ENCODE measurements around the gene RIN3. TPM values are rescaled to one million over a fixed set of nuclear protein-coding genes. Genes with fewer than 3 reads are reported as not detected.

RIN3 gene
- total and polyA plus RNA-seq, 4 donors = 5.0 to 15.6 (median 9.0) TPM

DNA sequence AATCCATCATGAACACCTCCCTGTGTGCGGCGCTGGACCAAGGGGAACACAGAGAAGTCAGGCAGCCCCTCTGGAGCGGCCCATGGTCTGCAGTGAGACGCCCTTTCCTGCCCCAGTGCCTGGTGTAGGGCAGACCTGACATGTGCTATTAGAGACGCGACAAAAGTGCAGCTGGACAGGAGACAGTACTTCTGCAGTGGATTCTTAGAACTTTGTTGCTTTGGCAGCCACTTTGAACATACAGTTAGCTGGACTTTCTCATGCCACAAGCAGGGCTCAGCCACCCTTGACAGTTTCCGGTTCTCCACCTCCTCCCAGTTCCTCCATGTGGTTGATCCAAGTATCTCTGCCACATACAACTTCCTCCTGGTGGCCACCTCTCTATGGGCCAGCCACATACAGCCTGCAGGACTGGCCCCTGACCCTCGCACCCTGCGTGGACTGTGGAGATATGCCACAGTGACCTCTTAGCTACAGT, 188.9 kb downstream of the RIN3 start:
- Histone ChIP-seq H3K4me3 (ENCODE audit: low read depth in 1 of 3, low read length in 3 of 3) (no peak overlapping the region), H3K4me1 (ENCODE audit: control insufficient read depth in 4 of 4, insufficient read depth in 4 of 4, low read length in 3 of 4) (peaks cover 0 to 5% (median 0%) of the 10 kb centered on the region in 4 donors), H3K27me3 (ENCODE audit: control insufficient read depth in 4 of 4, insufficient read depth in 4 of 4, low read length in 3 of 4) (no peaks in the 10 kb centered on the region), H3K9me3 (ENCODE audit: control insufficient read depth in 4 of 4, low read length in 3 of 4) (no peaks in the 10 kb centered on the region), H3K27ac (ENCODE audit: low read depth in 1 of 2, low read length in 2 of 2) (no peak overlapping the region), H3K36me3 (ENCODE audit: control insufficient read depth in 4 of 4, insufficient read depth in 3 of 4, low read depth in 1 of 4, low read length in 3 of 4) (peaks cover 0 to 14% (median 8%) of the 10 kb centered on the region in 4 donors), H3K9ac (ENCODE audit: low read depth in 1 of 2, low read length in 2 of 2) (no peak overlapping the region)
- TF ChIP-seq NR2F2 (IDR thresholded peaks at IDR 0.05) (peak; percentile 26), HNF4A (conservative IDR thresholded peaks at IDR 0.05) (peak; percentile 28 to 38)
- TF ChIP-seq, protein P1, sequence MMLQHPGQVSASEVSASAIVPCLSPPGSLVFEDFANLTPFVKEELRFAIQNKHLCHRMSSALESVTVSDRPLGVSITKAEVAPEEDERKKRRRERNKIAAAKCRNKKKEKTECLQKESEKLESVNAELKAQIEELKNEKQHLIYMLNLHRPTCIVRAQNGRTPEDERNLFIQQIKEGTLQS (IDR thresholded peaks at IDR 0.05) = no peak
- no peak for DNase-seq (ENCODE audit: low spot score)
- 72% methylated on average over 9 of the region's 9 CpGs for WGBS

DNA sequence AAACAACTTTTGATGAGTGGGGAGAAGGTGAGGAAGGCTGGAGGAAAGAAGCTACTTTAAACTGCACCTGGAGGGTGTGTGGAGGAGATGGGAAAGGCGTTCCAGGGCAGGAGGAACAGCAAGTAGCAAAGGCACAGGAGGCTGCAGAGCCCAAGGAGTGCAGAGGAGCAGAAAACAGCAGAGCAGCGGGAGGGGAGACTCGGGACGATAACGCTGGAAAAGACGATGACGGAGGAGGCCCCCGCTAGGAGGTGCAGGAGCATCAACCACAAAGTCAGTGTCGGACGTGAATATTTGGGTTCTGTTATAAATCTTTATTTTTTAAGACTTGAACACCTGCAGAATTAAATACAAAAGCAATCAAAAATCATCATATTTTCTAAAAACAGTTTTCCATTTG, 189.9 kb downstream of the RIN3 start:
- H3K36me3 ChIP-seq (ENCODE audit: control insufficient read depth in 4 of 4, insufficient read depth in 3 of 4, low read depth in 1 of 4, low read length in 3 of 4) = peaks cover 0 to 14% (median 8%) of the 10 kb centered on the region in 4 donors
- 96% methylated on average over 10 of the region's 10 CpGs for WGBS
- DNase-seq (ENCODE audit: low spot score) = no peak

More for the DNA sequence above, 189.9 kb downstream of the RIN3 start:
- no peak overlapping the region for H3K27ac ChIP-seq (ENCODE audit: low read depth in 1 of 2, low read length in 2 of 2)
- no peak overlapping the region for H3K9ac ChIP-seq (ENCODE audit: low read depth in 1 of 2, low read length in 2 of 2)
- H3K4me1 ChIP-seq (ENCODE audit: control insufficient read depth in 4 of 4, insufficient read depth in 4 of 4, low read length in 3 of 4) = peaks cover 0 to 5% (median 0%) of the 10 kb centered on the region in 4 donors
- no peaks in the 10 kb centered on the region for H3K9me3 ChIP-seq (ENCODE audit: control insufficient read depth in 4 of 4, low read length in 3 of 4)
- no peaks in the 10 kb centered on the region for H3K27me3 ChIP-seq (ENCODE audit: control insufficient read depth in 4 of 4, insufficient read depth in 4 of 4, low read length in 3 of 4)
- H3K4me3 ChIP-seq (ENCODE audit: low read depth in 1 of 3, low read length in 3 of 3) = no peak overlapping the region
- no peak for TF ChIP-seq HNF4G (IDR thresholded peaks at IDR 0.05)
- TF ChIP-seq, protein P2, sequence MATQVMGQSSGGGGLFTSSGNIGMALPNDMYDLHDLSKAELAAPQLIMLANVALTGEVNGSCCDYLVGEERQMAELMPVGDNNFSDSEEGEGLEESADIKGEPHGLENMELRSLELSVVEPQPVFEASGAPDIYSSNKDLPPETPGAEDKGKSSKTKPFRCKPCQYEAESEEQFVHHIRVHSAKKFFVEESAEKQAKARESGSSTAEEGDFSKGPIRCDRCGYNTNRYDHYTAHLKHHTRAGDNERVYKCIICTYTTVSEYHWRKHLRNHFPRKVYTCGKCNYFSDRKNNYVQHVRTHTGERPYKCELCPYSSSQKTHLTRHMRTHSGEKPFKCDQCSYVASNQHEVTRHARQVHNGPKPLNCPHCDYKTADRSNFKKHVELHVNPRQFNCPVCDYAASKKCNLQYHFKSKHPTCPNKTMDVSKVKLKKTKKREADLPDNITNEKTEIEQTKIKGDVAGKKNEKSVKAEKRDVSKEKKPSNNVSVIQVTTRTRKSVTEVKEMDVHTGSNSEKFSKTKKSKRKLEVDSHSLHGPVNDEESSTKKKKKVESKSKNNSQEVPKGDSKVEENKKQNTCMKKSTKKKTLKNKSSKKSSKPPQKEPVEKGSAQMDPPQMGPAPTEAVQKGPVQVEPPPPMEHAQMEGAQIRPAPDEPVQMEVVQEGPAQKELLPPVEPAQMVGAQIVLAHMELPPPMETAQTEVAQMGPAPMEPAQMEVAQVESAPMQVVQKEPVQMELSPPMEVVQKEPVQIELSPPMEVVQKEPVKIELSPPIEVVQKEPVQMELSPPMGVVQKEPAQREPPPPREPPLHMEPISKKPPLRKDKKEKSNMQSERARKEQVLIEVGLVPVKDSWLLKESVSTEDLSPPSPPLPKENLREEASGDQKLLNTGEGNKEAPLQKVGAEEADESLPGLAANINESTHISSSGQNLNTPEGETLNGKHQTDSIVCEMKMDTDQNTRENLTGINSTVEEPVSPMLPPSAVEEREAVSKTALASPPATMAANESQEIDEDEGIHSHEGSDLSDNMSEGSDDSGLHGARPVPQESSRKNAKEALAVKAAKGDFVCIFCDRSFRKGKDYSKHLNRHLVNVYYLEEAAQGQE (IDR thresholded peaks at IDR 0.05) = no peak
- no peak for TF ChIP-seq TAF1 (conservative IDR thresholded peaks at IDR 0.05)
- TF ChIP-seq, protein P1 (IDR thresholded peaks at IDR 0.05) = no peak
- TF ChIP-seq JUND (IDR thresholded peaks at IDR 0.05) = no peak
- TF ChIP-seq NR2F2 (IDR thresholded peaks at IDR 0.05) = no peak
- no peak for TF ChIP-seq RXRA (IDR thresholded peaks at IDR 0.05)
- TF ChIP-seq FOXA2 (IDR thresholded peaks at IDR 0.05) = no peak
- TF ChIP-seq, protein P3, sequence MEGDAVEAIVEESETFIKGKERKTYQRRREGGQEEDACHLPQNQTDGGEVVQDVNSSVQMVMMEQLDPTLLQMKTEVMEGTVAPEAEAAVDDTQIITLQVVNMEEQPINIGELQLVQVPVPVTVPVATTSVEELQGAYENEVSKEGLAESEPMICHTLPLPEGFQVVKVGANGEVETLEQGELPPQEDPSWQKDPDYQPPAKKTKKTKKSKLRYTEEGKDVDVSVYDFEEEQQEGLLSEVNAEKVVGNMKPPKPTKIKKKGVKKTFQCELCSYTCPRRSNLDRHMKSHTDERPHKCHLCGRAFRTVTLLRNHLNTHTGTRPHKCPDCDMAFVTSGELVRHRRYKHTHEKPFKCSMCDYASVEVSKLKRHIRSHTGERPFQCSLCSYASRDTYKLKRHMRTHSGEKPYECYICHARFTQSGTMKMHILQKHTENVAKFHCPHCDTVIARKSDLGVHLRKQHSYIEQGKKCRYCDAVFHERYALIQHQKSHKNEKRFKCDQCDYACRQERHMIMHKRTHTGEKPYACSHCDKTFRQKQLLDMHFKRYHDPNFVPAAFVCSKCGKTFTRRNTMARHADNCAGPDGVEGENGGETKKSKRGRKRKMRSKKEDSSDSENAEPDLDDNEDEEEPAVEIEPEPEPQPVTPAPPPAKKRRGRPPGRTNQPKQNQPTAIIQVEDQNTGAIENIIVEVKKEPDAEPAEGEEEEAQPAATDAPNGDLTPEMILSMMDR (IDR thresholded peaks at IDR 0.05; ENCODE audit: low read depth, low read length, missing input control) = no peak

Measured in liver (tissue), 9 donors.